ENCODE data around the gene RASEF. TPM values are rescaled to one million over a fixed set of nuclear protein-coding genes. Genes with fewer than 3 reads are reported as not detected.

The RASEF gene
- total and polyA plus RNA-seq, 2 donors (not counting 3 experiments of a cell fraction or from before 2014, with no cell fraction given) = 0.11 TPM; not detected in 1

GRCh38 chr9:83109296-83109695 lies 46.4 kb upstream of the RASEF start:
- ChIA-PET POLR2A (no interaction called here), CTCF (no interaction called here)
- no peaks in the 10 kb centered on the region for H3K9me1 ChIP-seq (replicated peaks; ENCODE audit: control insufficient read depth, extremely low read depth, insufficient read depth, low read length)
- DNase-seq (ENCODE audit: low read depth, low spot score) (no peak), FAIRE-seq (no peak)
- H3K27me3 ChIP-seq (ENCODE audit: control insufficient read depth in 2 of 2, insufficient read depth in 2 of 2, low read length in 2 of 2) = no peaks in the 10 kb centered on the region
- no peak for TF ChIP-seq MYC (IDR thresholded peaks at IDR 0.05; ENCODE audit: low read depth, low read length)
- TF ChIP-seq CTCF (IDR thresholded peaks at IDR 0.05; ENCODE audit: extremely low read depth in 1 of 2, insufficient read depth in 1 of 2, low read depth in 1 of 2, low read length in 2 of 2) = no peak
- TF ChIP-seq EZH2 (IDR thresholded peaks at IDR 0.05; ENCODE audit: borderline replicate concordance, low read depth, low read length, severe bottlenecking) = no peak
- no peak for TF ChIP-seq POLR2A (IDR thresholded peaks at IDR 0.05; ENCODE audit: low read depth, low read length)
- no peak for TF ChIP-seq GATA2 (IDR thresholded peaks at IDR 0.05; ENCODE audit: insufficient read depth, insufficient read length, low read depth, low read length)
- no peak for TF ChIP-seq FOS (IDR thresholded peaks at IDR 0.05; ENCODE audit: borderline replicate concordance, insufficient read depth, low read length)
- TF ChIP-seq, protein P1, sequence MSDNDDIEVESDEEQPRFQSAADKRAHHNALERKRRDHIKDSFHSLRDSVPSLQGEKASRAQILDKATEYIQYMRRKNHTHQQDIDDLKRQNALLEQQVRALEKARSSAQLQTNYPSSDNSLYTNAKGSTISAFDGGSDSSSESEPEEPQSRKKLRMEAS (IDR thresholded peaks at IDR 0.05; ENCODE audit: insufficient read depth, insufficient read length) = no peak
- no peak for TF ChIP-seq JUN (IDR thresholded peaks at IDR 0.05; ENCODE audit: borderline replicate concordance, insufficient read depth, insufficient read length, low read depth)
- TF ChIP-seq POLR2AphosphoS5 (IDR thresholded peaks at IDR 0.05; ENCODE audit: insufficient read depth, low read depth, low read length) = no peak
- dilution Hi-C loops (cut with MboI; ENCODE audit: extremely low pct_ligation_motif_present, low sequenced_read_pairs) (no loop called here), intact Hi-C loops (cut with micrococcal nuclease) (no loop called here)
- H3K4me3 ChIP-seq (replicated peaks in 1 of 3; ENCODE audit: insufficient read depth in 1 of 3, low read depth in 1 of 3, low read length in 3 of 3) = no peak overlapping the region
- no TSS peak for BruUV-seq (replicated peaks)
- no peak overlapping the region for H2AFZ ChIP-seq (ENCODE audit: low read depth, low read length)
- H3K79me2 ChIP-seq (ENCODE audit: control insufficient read depth, insufficient read depth, low read length) = no peaks in the 10 kb centered on the region
- H3K4me1 ChIP-seq (ENCODE audit: control insufficient read depth, extremely low read depth, insufficient read depth, low read length) = no peaks in the 10 kb centered on the region
- H3K27ac ChIP-seq (ENCODE audit: insufficient read depth, low read depth, low read length) = no peak overlapping the region
- no peaks in the 10 kb centered on the region for H3K36me3 ChIP-seq (ENCODE audit: control insufficient read depth in 2 of 2, extremely low read depth in 1 of 2, insufficient read depth in 2 of 2, low read length in 2 of 2)
- H4K20me1 ChIP-seq (replicated peaks; ENCODE audit: control insufficient read depth, extremely low read depth, insufficient read depth, low read length) = no peaks in the 10 kb centered on the region
- H3K9ac ChIP-seq (replicated peaks; ENCODE audit: extremely low read depth, insufficient read depth, low read length) = no peak overlapping the region
- no peak overlapping the region for H3K4me2 ChIP-seq (ENCODE audit: insufficient read depth, low read length)
- H3K9me3 ChIP-seq (replicated peaks; ENCODE audit: control insufficient read depth, insufficient read depth, low read length) = no peaks in the 10 kb centered on the region
